Measurements from ENCODE around the gene NFE2L3. TPM values are rescaled to one million over a fixed set of nuclear protein-coding genes. Genes with fewer than 3 reads are reported as not detected.

The NFE2L3 gene
- total and polyA plus RNA-seq, 2 of the 4 experiments (the other 2 are of a cell fraction), result 28.0 to 43.2 TPM

DNA sequence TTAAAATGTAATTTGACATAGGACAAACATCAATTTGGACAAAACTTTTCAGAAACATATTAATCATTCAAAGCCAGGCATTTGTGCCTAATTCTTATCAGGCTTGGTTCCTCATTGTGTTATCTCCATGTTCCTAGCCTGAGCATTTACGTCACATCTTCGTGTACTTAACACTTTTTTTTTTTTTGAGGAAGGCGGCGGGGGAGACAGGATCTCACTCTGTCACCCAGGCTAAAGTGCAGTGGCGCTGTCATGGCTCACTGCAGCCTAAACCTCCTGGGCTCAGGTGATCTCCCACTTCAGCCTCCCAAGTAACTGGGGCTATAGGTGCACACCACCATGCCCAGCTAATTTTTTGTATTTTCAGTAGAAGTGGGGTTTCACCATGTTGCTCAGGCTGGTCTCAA lies 28.8 kb downstream of the NFE2L3 start:
- Histone ChIP-seq H2AK9ac (replicated peaks; ENCODE audit: low read depth, low read length, poor library complexity) (no peak overlapping the region), H2AFZ (replicated peaks; ENCODE audit: low read length, poor library complexity) (no peak overlapping the region), H3K9me3 (ENCODE audit: control insufficient read depth, insufficient read depth, low read length) (no peaks in the 10 kb centered on the region), H4K91ac (ENCODE audit: insufficient read depth, low read depth, low read length) (no peak overlapping the region), H3K4me3 (ENCODE audit: insufficient read depth, low read depth, low read length) (no peak overlapping the region), H3K9ac (ENCODE audit: low read depth, low read length) (no peak overlapping the region), H3K14ac (replicated peaks; ENCODE audit: low read depth, low read length) (no peak overlapping the region), H3K23ac (ENCODE audit: low read depth, low read length) (no peak overlapping the region), H3K79me1 (ENCODE audit: low read depth in 1 of 2, low read length in 2 of 2) (no peaks in the 10 kb centered on the region), H3K4me1 (ENCODE audit: control insufficient read depth, insufficient read depth, low read length) (no peaks in the 10 kb centered on the region), H4K8ac (ENCODE audit: low read depth in 2 of 2, low read length in 2 of 2) (no peak overlapping the region), H3K36me3 (ENCODE audit: control insufficient read depth, insufficient read depth, low read length) (no peaks in the 10 kb centered on the region), H3K18ac (ENCODE audit: low read depth, low read length) (no peak overlapping the region), H2BK5ac (ENCODE audit: low read depth, low read length, poor library complexity, severe bottlenecking) (no peak overlapping the region), H2BK20ac (ENCODE audit: low read depth, low read length) (no peak overlapping the region), H2AK5ac (ENCODE audit: low read depth, low read length) (no peak overlapping the region), H3K9me1 (ENCODE audit: insufficient read depth, low read length) (no peaks in the 10 kb centered on the region; the same call in 1 of the 2 replicates), H3K27me3 (ENCODE audit: control insufficient read depth, insufficient read depth, low read length) (no peaks in the 10 kb centered on the region), H2BK15ac (ENCODE audit: low read depth, low read length) (no peak overlapping the region), H4K5ac (ENCODE audit: low read depth, low read length) (no peak overlapping the region), H3K4me2 (ENCODE audit: low read depth, low read length) (no peak overlapping the region), H3K4ac (ENCODE audit: low read depth, low read length) (no peak overlapping the region), H4K20me1 (ENCODE audit: insufficient read depth, low read length) (peaks cover 19% of the 10 kb centered on the region), H3K56ac (ENCODE audit: extremely low read depth, insufficient read depth, low read length) (no peak overlapping the region), H2BK120ac (ENCODE audit: low read depth, low read length) (no peak overlapping the region), H3K27ac (ENCODE audit: insufficient read depth, low read length) (no peak overlapping the region)
- ChIA-PET CTCF (interaction anchor here (0.6 kb wide), 2 partner anchors 20 to 1227 kb away, joined by 3 to 5 read pairs; no protein-coding TSS in a partner anchor), POLR2A (ENCODE audit: unreplicated experiment) (interaction anchor here (1.1 kb wide), 1 partner anchor 8 kb away, joined by 4 read pairs; no protein-coding TSS in a partner anchor)
- BruUV-seq (replicated peaks), result no TSS peak
- in situ Hi-C loops (cut with MboI; ENCODE audit: low sequenced_read_pairs), result no loop called here
- TF ChIP-seq MXI1 (IDR thresholded peaks at IDR 0.05; ENCODE audit: borderline replicate concordance, low read depth, low read length), result no peak
- no peak for TF ChIP-seq CEBPB (IDR thresholded peaks at IDR 0.05; ENCODE audit: low read depth, low read length)
- no peak for TF ChIP-seq SMC3 (IDR thresholded peaks at IDR 0.05; ENCODE audit: low read depth, low read length)
- no peak for TF ChIP-seq NFE2L2 (IDR thresholded peaks at IDR 0.05; ENCODE audit: low read depth, low read length)
- TF ChIP-seq, protein P1, sequence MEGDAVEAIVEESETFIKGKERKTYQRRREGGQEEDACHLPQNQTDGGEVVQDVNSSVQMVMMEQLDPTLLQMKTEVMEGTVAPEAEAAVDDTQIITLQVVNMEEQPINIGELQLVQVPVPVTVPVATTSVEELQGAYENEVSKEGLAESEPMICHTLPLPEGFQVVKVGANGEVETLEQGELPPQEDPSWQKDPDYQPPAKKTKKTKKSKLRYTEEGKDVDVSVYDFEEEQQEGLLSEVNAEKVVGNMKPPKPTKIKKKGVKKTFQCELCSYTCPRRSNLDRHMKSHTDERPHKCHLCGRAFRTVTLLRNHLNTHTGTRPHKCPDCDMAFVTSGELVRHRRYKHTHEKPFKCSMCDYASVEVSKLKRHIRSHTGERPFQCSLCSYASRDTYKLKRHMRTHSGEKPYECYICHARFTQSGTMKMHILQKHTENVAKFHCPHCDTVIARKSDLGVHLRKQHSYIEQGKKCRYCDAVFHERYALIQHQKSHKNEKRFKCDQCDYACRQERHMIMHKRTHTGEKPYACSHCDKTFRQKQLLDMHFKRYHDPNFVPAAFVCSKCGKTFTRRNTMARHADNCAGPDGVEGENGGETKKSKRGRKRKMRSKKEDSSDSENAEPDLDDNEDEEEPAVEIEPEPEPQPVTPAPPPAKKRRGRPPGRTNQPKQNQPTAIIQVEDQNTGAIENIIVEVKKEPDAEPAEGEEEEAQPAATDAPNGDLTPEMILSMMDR (conservative IDR thresholded peaks at IDR 0.05; ENCODE audit: low read depth, low read length), result no peak
- TF ChIP-seq FOS (IDR thresholded peaks at IDR 0.05; ENCODE audit: low read depth, low read length), result no peak
- TF ChIP-seq POLR2A (IDR thresholded peaks at IDR 0.05; ENCODE audit: low read depth, low read length), result no peak
- no peak for TF ChIP-seq MAZ (IDR thresholded peaks at IDR 0.05; ENCODE audit: borderline replicate concordance, low read depth, low read length)
- no peak for TF ChIP-seq RAD21 (IDR thresholded peaks at IDR 0.05; ENCODE audit: low read length)
- WGBS, 2 experiments (ENCODE audit: extremely low coverage in 2 of 2, insufficient read length in 1 of 2), result 62% methylated on average over 4 of the region's 5 CpGs; no CpG with 5 or more reads in 1 of the 2 experiments
- intact Hi-C loops (cut with micrococcal nuclease), result loop anchor here (5.0 kb wide), 1 partner anchor 88 kb away; no protein-coding TSS in a partner anchor
- no peak for ATAC-seq (ENCODE audit: low read depth)
- dilution Hi-C loops (cut with HindIII; ENCODE audit: low sequenced_read_pairs, unreplicated experiment), result no loop called here
- DNase-seq, result no peak
